HepG2 (cell line): Measurements from ENCODE around the gene L3MBTL1. TPM values are rescaled to one million over a fixed set of nuclear protein-coding genes. Genes with fewer than 3 reads are reported as not detected.

Experiments
- ATF7 ChIP-seq, 2 experiments: fragments of 450-650 bp in 1 of 2; sonication (generic) in 1 of 2; formaldehyde crosslinking in 1 of 2; IDR thresholded peaks; 2 replicates each; pipeline versions ENCODE4 v1.4.0 to v1.6.1; 2016 to 2020; ENCODE audit warnings: antibody characterized with exemption in 1 of 2, mild to moderate bottlenecking in 1 of 2, missing genetic modification reagents in 1 of 2
- BCL6 ChIP-seq: IDR thresholded peaks from 2 replicates; pipeline ENCODE4 v1.6.1; 2016; ENCODE audit warnings: missing genetic modification reagents, missing compliant biosample characterization
- FIP1L1 ChIP-seq: fragments of 200-400 bp; formaldehyde crosslinking; IDR thresholded peaks from 2 replicates; pipeline ENCODE4 v1.6.1; 2018; ENCODE audit warnings: low read depth, mild to moderate bottlenecking, low read length, moderate library complexity, borderline replicate concordance; ENCODE audit not compliant: insufficient read depth
- HNF4A ChIP-seq: sonication (generic); formaldehyde crosslinking; IDR thresholded peaks from 2 replicates; pipeline ENCODE4 v1.4.0; 2020; ENCODE audit warnings: missing genetic modification reagents
- JUND ChIP-seq: sonication (generic); formaldehyde crosslinking; IDR thresholded peaks from 2 replicates; pipeline ENCODE4 v1.8.0; 2022; ENCODE audit warnings: mild to moderate bottlenecking, missing genetic modification reagents
- KLF12 ChIP-seq: sonication (generic); formaldehyde crosslinking; IDR thresholded peaks from 2 replicates; pipeline ENCODE4 v1.4.0; 2020; ENCODE audit warnings: missing genetic modification reagents, borderline replicate concordance
- NFIC ChIP-seq: IDR thresholded peaks from 2 replicates; pipeline ENCODE4 v1.6.1; 2012; ENCODE audit warnings: mild to moderate bottlenecking, low read length, inconsistent platforms
- NR2C2 ChIP-seq: sonication (generic); formaldehyde crosslinking; IDR thresholded peaks from 2 replicates; pipeline ENCODE4 v1.4.0; 2020; ENCODE audit warnings: missing genetic modification reagents, mild to moderate bottlenecking, moderate library complexity, borderline replicate concordance
- ZFP36L1 ChIP-seq: sonication (generic); formaldehyde crosslinking; IDR thresholded peaks from 2 replicates; pipeline ENCODE4 v1.8.0; 2022; ENCODE audit warnings: mild to moderate bottlenecking, missing genetic modification reagents, moderate library complexity
- ZFYVE20 ChIP-seq: sonication (generic); formaldehyde crosslinking; IDR thresholded peaks from 2 replicates; pipeline ENCODE4 v1.8.0; 2023; ENCODE audit warnings: low read depth, mild to moderate bottlenecking, moderate library complexity, missing genetic modification reagents, borderline replicate concordance
- ZNF10 ChIP-seq: sonication (generic); formaldehyde crosslinking; IDR thresholded peaks from 2 replicates; pipeline ENCODE4 v1.4.0; 2020; ENCODE audit warnings: mild to moderate bottlenecking, low read depth, missing genetic modification reagents, borderline replicate concordance
- ZNF17 ChIP-seq: sonication (generic); formaldehyde crosslinking; IDR thresholded peaks from 2 replicates; pipeline ENCODE4 v1.5.0; 2020; ENCODE audit warnings: mild to moderate bottlenecking, missing genetic modification reagents
- ZNF3 ChIP-seq: IDR thresholded peaks from 2 replicates; pipeline ENCODE4 v1.7.0; 2017; ENCODE audit warnings: inconsistent platforms
- ZNF549 ChIP-seq: sonication (generic); formaldehyde crosslinking; IDR thresholded peaks from 2 replicates; pipeline ENCODE4 v1.5.0; 2020; ENCODE audit warnings: missing genetic modification reagents
- ZNF75D ChIP-seq: sonication (generic); formaldehyde crosslinking; IDR thresholded peaks from 2 replicates; pipeline ENCODE4 v1.8.1; 2023; ENCODE audit warnings: missing genetic modification reagents, mild to moderate bottlenecking, borderline replicate concordance
- ZNF83 ChIP-seq: sonication (generic); formaldehyde crosslinking; IDR thresholded peaks from 2 replicates; pipeline ENCODE4 v1.4.0; 2020; ENCODE audit warnings: missing genetic modification reagents, mild to moderate bottlenecking, borderline replicate concordance
- polyA plus RNA-seq, 8 experiments: library from polyadenylated mRNA; depleted of rRNA in 3 of 8; stranded (reverse) in 7 of 8; unstranded in 1 of 8; fragments of >200 nt; fragmentation: Illumina TruSeq in 4 of 8; extraction: Trizol in 4 of 8; gene quantifications; 2 replicates each; pipeline versions ENCODE4 v1.2.1 to v1.2.3, GENCODE V29; 2011 to 2016; ENCODE audit warnings: low read depth in 4 of 8, missing spikeins in 1 of 8, mixed read lengths in 1 of 8; ENCODE audit not compliant: insufficient read depth in 1 of 8
- total RNA-seq, 5 experiments: library from RNA; depleted of rRNA; stranded (reverse); fragments of >200 nt; fragmentation: Illumina TruSeq; extraction: Trizol; gene quantifications; 2 replicates each; pipeline ENCODE4 v1.2.3, GENCODE V29; 2016; ENCODE audit warnings: low read depth in 1 of 5
- TF ChIP-seq, protein P1 (sequence below): sonication (generic); formaldehyde crosslinking; IDR thresholded peaks from 2 replicates; pipeline ENCODE4 v1.4.0; 2020; ENCODE audit warnings: mild to moderate bottlenecking, missing genetic modification reagents
- TF ChIP-seq, protein P2 (sequence below): sonication (generic); formaldehyde crosslinking; IDR thresholded peaks from 2 replicates; pipeline ENCODE4 v1.4.0; 2020; ENCODE audit warnings: missing genetic modification reagents
- TF ChIP-seq, protein P3 (sequence below): sonication (generic); formaldehyde crosslinking; IDR thresholded peaks from 2 replicates; pipeline ENCODE4 v1.5.1; 2020; ENCODE audit warnings: mild to moderate bottlenecking, missing genetic modification reagents
- TF ChIP-seq, protein P4 (sequence below): sonication (generic); formaldehyde crosslinking; IDR thresholded peaks from 2 replicates; pipeline ENCODE4 v1.8.0; 2022; ENCODE audit warnings: mild to moderate bottlenecking, missing genetic modification reagents, moderate library complexity
- TF ChIP-seq, protein P5 (sequence below): sonication (generic); formaldehyde crosslinking; IDR thresholded peaks from 2 replicates; pipeline ENCODE4 v1.4.0; 2020; ENCODE audit warnings: missing genetic modification reagents

L3MBTL1 gene
- total and polyA plus RNA-seq, 2 of the 13 experiments (the other 11 are each of a cell fraction or from before 2014, with no cell fraction given): 9.0 to 17.8 TPM

DNA sequence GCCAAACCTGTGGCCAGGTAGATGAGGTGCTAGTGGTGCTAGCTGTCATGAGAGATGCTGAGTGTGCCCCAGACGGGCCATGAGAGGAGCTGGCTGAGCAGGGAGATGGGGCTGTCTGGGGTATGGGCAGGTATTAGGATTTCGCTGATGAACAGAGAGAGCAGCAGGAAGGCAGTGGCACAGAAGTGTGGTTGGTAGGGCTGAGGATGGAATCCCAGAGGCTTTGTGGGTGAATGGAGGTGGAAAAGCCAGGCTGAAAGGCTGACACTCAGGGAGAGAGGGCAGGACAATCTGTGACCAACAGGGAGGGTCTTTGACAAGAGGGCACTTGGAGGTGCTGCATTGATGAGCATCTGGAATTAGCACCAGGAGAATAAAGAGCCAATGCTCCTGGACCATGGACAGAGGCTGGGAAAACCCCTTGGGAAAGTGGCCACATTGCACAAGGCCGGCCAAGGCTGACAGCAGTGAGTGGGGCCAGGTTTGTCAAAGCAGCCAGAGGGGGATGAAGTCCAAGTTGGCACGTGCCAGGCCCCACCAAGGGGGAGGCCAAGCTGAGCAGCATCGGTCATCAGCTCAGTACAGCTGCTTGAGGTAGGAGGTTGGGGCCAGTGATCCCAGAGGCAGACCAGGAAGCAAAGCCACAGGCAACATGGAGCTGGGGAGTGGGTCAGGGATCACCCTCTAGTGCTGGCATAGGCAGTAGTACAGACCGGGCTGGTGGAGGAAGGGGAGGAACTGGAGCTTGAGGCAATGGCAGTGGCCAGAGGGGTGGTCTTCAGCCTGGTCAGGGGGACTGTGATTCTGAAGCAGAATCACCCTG is 31.6 kb downstream of the L3MBTL1 start (continued):
- TF ChIP-seq NR2C2 (CRISPR knock-in tag) (no peak), ZNF549 (CRISPR knock-in tag) (no peak), BCL6 (CRISPR knock-in tag) (0 out of 2 replicates have a peak, but pooled peaks have one; percentile 7), JUND (CRISPR knock-in tag) (0 out of 2 replicates have a peak, but pooled peaks have one; percentile 47), ZNF75D (CRISPR knock-in tag) (no peak), ZNF17 (no peak), FIP1L1 (no peak), KLF12 (CRISPR knock-in tag) (no peak), HNF4A (CRISPR knock-in tag) (peak; percentile 82), ZNF3 (CRISPR knock-in tag) (no peak), ZFYVE20 (0 out of 2 replicates have a peak, but pooled peaks have one; percentile 71), ZNF83 (no peak), ZFP36L1 (CRISPR knock-in tag) (peak; percentile 74; the same call in 1 of the 2 replicates), ATF7 (IDR thresholded peaks at IDR 0.05) (no peak), ATF7 (CRISPR knock-in tag; IDR thresholded peaks at IDR 0.05) (no peak), ZNF10 (no peak), NFIC (no peak)
- TF ChIP-seq, protein P1, sequence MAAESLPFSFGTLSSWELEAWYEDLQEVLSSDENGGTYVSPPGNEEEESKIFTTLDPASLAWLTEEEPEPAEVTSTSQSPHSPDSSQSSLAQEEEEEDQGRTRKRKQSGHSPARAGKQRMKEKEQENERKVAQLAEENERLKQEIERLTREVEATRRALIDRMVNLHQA: no peak
- TF ChIP-seq, protein P2, sequence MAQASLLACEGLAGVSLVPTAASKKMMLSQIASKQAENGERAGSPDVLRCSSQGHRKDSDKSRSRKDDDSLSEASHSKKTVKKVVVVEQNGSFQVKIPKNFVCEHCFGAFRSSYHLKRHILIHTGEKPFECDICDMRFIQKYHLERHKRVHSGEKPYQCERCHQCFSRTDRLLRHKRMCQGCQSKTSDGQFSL: no peak
- TF ChIP-seq, protein P3, sequence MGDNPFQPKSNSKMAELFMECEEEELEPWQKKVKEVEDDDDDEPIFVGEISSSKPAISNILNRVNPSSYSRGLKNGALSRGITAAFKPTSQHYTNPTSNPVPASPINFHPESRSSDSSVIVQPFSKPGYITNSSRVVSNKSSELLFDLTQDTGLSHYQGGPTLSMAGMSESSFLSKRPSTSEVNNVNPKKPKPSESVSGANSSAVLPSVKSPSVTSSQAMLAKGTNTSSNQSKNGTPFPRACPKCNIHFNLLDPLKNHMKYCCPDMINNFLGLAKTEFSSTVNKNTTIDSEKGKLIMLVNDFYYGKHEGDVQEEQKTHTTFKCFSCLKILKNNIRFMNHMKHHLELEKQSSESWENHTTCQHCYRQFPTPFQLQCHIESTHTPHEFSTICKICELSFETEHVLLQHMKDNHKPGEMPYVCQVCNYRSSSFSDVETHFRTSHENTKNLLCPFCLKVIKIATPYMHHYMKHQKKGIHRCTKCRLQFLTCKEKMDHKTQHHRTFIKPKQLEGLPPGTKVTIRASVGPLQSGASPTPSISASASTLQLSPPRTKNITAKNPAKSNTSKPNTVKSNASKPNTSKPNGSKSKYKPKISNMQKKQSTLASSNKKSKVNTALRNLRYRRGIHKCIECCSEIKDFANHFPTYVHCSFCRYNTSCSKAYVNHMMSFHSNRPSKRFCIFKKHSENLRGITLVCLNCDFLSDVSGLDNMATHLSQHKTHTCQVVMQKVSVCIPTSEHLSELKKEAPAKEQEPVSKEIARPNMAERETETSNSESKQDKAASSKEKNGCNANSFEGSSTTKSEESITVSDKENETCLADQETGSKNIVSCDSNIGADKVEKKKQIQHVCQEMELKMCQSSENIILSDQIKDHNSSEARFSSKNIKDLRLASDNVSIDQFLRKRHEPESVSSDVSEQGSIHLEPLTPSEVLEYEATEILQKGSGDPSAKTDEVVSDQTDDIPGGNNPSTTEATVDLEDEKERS (CRISPR knock-in tag): no peak
- TF ChIP-seq, protein P4, sequence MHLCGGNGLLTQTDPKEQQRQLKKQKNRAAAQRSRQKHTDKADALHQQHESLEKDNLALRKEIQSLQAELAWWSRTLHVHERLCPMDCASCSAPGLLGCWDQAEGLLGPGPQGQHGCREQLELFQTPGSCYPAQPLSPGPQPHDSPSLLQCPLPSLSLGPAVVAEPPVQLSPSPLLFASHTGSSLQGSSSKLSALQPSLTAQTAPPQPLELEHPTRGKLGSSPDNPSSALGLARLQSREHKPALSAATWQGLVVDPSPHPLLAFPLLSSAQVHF: 0 out of 2 replicates have a peak, but pooled peaks have one; percentile 39
- TF ChIP-seq, protein P5, sequence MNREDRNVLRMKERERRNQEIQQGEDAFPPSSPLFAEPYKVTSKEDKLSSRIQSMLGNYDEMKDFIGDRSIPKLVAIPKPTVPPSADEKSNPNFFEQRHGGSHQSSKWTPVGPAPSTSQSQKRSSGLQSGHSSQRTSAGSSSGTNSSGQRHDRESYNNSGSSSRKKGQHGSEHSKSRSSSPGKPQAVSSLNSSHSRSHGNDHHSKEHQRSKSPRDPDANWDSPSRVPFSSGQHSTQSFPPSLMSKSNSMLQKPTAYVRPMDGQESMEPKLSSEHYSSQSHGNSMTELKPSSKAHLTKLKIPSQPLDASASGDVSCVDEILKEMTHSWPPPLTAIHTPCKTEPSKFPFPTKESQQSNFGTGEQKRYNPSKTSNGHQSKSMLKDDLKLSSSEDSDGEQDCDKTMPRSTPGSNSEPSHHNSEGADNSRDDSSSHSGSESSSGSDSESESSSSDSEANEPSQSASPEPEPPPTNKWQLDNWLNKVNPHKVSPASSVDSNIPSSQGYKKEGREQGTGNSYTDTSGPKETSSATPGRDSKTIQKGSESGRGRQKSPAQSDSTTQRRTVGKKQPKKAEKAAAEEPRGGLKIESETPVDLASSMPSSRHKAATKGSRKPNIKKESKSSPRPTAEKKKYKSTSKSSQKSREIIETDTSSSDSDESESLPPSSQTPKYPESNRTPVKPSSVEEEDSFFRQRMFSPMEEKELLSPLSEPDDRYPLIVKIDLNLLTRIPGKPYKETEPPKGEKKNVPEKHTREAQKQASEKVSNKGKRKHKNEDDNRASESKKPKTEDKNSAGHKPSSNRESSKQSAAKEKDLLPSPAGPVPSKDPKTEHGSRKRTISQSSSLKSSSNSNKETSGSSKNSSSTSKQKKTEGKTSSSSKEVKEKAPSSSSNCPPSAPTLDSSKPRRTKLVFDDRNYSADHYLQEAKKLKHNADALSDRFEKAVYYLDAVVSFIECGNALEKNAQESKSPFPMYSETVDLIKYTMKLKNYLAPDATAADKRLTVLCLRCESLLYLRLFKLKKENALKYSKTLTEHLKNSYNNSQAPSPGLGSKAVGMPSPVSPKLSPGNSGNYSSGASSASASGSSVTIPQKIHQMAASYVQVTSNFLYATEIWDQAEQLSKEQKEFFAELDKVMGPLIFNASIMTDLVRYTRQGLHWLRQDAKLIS: no peak
